Hepatocyte (in vitro differentiated cells): ENCODE data around the gene NCOA6. TPM values are rescaled to one million over a fixed set of nuclear protein-coding genes. Genes with fewer than 3 reads are reported as not detected.

Source experiments
- DNase-seq: peaks from one replicate; pipeline ENCODE4 v3.0.0-alpha.2; 2016; ENCODE audit warnings: low spot score
- H2AFZ ChIP-seq: fragments of 200-600 bp; sonication (generic); 2 replicates; pipeline ENCODE4 v1.6.0; 2016; ENCODE audit warnings: antibody characterized with exemption, mild to moderate bottlenecking
- H3K27ac ChIP-seq: fragments of 200-600 bp; sonication (generic); 2 replicates; pipeline ENCODE4 v1.5.1; 2016; ENCODE audit warnings: mild to moderate bottlenecking
- H3K27me3 ChIP-seq: fragments of 200-600 bp; sonication (generic); 2 replicates; pipeline ENCODE4 v1.6.1; 2016
- H3K36me3 ChIP-seq: fragments of 200-600 bp; sonication (generic); replicated peaks from 2 replicates; pipeline ENCODE4 v1.5.1; 2016; ENCODE audit warnings: low read depth; ENCODE audit not compliant: insufficient read depth
- H3K4me1 ChIP-seq: fragments of 200-600 bp; sonication (generic); 2 replicates; pipeline ENCODE4 v1.5.1; 2016; ENCODE audit warnings: mild to moderate bottlenecking, moderate library complexity; ENCODE audit not compliant: insufficient read depth
- H3K4me2 ChIP-seq: fragments of 200-600 bp; sonication (generic); 2 replicates; pipeline ENCODE4 v1.6.0; 2016
- H3K4me3 ChIP-seq: fragments of 200-600 bp; sonication (generic); 2 replicates; pipeline ENCODE4 v1.5.1; 2016; ENCODE audit warnings: mild to moderate bottlenecking
- H3K79me2 ChIP-seq: fragments of 200-600 bp; sonication (generic); 2 replicates; pipeline ENCODE4 v1.6.0; 2017; ENCODE audit warnings: mild to moderate bottlenecking
- H3K9me2 ChIP-seq: fragments of 200-600 bp; sonication (generic); replicated peaks from 2 replicates; pipeline ENCODE4 v1.6.0; 2017; ENCODE audit warnings: mild to moderate bottlenecking; ENCODE audit not compliant: insufficient read depth
- H3K9me3 ChIP-seq: fragments of 200-600 bp; sonication (generic); 2 replicates; pipeline ENCODE4 v1.5.1; 2016; ENCODE audit warnings: low read depth, mild to moderate bottlenecking
- H4K20me1 ChIP-seq: fragments of 200-600 bp; sonication (generic); 2 replicates; pipeline ENCODE4 v1.6.0; 2016; ENCODE audit warnings: mild to moderate bottlenecking; ENCODE audit not compliant: insufficient read depth, poor library complexity, severe bottlenecking
- EZH2 ChIP-seq: fragments of 200-600 bp; sonication (generic); IDR thresholded peaks from 2 replicates; pipeline ENCODE4 v1.6.1; 2016; ENCODE audit warnings: antibody characterized with exemption, mild to moderate bottlenecking, borderline replicate concordance
- EZH2phosphoT487 ChIP-seq: fragments of 200-600 bp; sonication (generic); IDR thresholded peaks from one replicate; pipeline ENCODE4 v1.6.1; 2018; ENCODE audit warnings: antibody characterized with exemption, mild to moderate bottlenecking, low read depth, moderate library complexity; ENCODE audit not compliant: unreplicated experiment, severe bottlenecking
- WGBS: methylation state at CpG from one replicate; pipeline ENCODE4 v1.1.6; 2016; ENCODE audit warnings: low lambda C conversion rate; ENCODE audit errors: missing lambda C conversion rate; 5-methylcytosine and 5-hydroxymethylcytosine counted together
- polyA plus RNA-seq: library from polyadenylated mRNA; unstranded; fragments of >200 nt; fragmentation: Nextera tagmentation; extraction: Ambion mirVana; gene quantifications from 2 replicates; pipeline ENCODE4 v1.2.1, GENCODE V29; 2016
- total RNA-seq: library from RNA; depleted of rRNA; stranded (reverse); fragments of >200 nt; gene quantifications from 2 replicates; pipeline ENCODE4 v1.2.3, GENCODE V29; 2014
- TF ChIP-seq, protein P1 (sequence below): fragments of 200-600 bp; sonication (generic); IDR thresholded peaks from 2 replicates; pipeline ENCODE4 v1.5.1; 2016; ENCODE audit warnings: antibody characterized with exemption, mild to moderate bottlenecking; ENCODE audit not compliant: poor library complexity

The NCOA6 gene
- total and polyA plus RNA-seq, 2 experiments from 2014 or later, result 11.6 to 23.5 TPM

DNA sequence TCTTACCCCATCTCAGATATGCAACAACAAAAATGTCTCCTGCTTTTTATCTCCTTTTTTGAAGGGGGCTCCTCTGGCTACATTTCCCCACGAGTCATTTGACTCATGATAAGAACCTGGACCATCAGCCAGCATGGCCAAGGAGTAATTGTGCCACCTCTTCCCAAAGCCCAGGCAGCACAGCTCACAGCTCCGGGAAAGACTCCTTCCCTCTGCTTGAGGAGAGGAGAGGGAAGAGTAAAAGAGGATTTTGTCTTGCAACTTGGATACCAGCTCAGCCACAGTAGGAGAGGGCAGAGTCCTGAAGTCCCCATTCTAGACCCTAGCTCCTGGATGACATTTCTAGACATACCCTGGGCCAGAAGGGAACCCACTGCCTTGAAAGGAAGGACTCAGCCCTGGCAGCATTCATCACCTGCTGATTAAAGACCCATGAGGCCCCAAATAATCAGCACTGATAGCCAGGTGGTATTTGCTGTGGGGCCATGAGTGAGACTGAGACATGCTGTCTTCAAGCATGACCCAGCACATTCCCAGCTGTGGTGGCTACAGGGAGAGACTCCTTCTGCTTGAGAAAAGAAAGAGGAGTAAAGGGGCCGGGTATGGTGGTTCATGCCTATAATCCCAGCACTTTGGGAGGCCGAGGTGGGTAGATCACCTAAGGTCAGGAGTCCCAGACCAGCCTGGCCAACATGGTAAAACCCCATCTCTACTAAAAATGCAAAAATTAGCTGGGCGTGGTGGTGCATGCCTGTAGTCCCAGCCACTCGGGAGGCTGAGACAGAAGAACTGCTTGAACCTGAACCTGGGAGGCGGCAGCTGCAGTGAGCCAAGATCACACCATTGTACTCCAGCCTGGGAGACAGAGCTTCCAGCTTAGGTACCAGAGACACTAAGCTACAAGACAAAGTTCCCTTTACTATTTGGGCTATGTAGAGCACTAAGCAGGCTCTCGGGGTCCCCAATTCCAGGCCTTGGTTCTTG, 28.1 kb downstream of the NCOA6 start:
- WGBS, result 88% methylated on average over 8 of the region's 8 CpGs
- no peak overlapping the region for H3K4me2 ChIP-seq
- DNase-seq, result no peak
- H4K20me1 ChIP-seq, result peaks cover 79% of the 10 kb centered on the region
- no peak overlapping the region for H3K27ac ChIP-seq
- no peak overlapping the region for H3K4me3 ChIP-seq
- H3K9me3 ChIP-seq, result no peaks in the 10 kb centered on the region
- H3K36me3 ChIP-seq, result no peaks in the 10 kb centered on the region
- H3K4me1 ChIP-seq, result no peaks in the 10 kb centered on the region
- H2AFZ ChIP-seq, result no peak overlapping the region
- TF ChIP-seq EZH2phosphoT487, result no peak
- TF ChIP-seq EZH2, result no peak
- TF ChIP-seq, protein P1, sequence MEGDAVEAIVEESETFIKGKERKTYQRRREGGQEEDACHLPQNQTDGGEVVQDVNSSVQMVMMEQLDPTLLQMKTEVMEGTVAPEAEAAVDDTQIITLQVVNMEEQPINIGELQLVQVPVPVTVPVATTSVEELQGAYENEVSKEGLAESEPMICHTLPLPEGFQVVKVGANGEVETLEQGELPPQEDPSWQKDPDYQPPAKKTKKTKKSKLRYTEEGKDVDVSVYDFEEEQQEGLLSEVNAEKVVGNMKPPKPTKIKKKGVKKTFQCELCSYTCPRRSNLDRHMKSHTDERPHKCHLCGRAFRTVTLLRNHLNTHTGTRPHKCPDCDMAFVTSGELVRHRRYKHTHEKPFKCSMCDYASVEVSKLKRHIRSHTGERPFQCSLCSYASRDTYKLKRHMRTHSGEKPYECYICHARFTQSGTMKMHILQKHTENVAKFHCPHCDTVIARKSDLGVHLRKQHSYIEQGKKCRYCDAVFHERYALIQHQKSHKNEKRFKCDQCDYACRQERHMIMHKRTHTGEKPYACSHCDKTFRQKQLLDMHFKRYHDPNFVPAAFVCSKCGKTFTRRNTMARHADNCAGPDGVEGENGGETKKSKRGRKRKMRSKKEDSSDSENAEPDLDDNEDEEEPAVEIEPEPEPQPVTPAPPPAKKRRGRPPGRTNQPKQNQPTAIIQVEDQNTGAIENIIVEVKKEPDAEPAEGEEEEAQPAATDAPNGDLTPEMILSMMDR, result no peak
- H3K27me3 ChIP-seq, result no peaks in the 10 kb centered on the region
- H3K79me2 ChIP-seq, result peaks cover 100% of the 10 kb centered on the region
- H3K9me2 ChIP-seq, result no peaks in the 10 kb centered on the region

DNA sequence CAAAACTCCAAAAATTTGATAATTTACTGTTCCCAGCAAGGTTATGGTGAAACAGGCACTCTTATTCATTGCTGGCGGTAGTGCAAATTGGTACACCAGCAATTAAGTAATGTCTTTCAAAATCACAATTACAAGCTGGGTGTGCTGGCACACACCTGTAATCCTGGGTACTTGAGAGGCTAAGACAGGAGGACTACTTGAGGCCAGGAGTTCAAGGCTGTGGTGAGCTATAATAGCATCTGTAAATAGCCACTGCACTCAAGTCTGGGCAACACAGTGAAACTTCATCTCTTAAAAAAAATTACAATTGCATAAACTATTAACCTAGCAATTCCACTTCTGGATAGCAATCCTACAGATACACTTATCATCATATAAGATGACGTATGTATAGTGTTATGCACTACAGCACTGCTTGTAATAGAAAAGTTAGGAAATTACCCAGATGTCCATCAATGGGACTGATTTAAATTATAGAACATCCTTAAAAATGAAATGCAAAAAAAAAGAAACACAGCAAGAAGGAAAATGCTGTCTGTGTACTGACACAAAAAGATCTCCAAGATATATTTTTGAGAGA, 31.4 kb downstream of the NCOA6 start:
- H3K36me3 ChIP-seq, result no peaks in the 10 kb centered on the region
- no peaks in the 10 kb centered on the region for H3K9me3 ChIP-seq
- no peaks in the 10 kb centered on the region for H3K27me3 ChIP-seq
- no peak overlapping the region for H3K4me3 ChIP-seq
- peaks cover 89% of the 10 kb centered on the region for H3K79me2 ChIP-seq
- no peak for TF ChIP-seq EZH2
- no peak for TF ChIP-seq EZH2phosphoT487
- TF ChIP-seq, protein P1, result no peak
- 89% methylated on average over 2 of the region's 2 CpGs for WGBS
- H3K27ac ChIP-seq, result no peak overlapping the region
- no peak overlapping the region for H2AFZ ChIP-seq
- peaks cover 64% of the 10 kb centered on the region for H4K20me1 ChIP-seq
- H3K4me1 ChIP-seq, result peaks cover 10% of the 10 kb centered on the region
- no peak for DNase-seq
- no peaks in the 10 kb centered on the region for H3K9me2 ChIP-seq
- H3K4me2 ChIP-seq, result no peak overlapping the region

DNA sequence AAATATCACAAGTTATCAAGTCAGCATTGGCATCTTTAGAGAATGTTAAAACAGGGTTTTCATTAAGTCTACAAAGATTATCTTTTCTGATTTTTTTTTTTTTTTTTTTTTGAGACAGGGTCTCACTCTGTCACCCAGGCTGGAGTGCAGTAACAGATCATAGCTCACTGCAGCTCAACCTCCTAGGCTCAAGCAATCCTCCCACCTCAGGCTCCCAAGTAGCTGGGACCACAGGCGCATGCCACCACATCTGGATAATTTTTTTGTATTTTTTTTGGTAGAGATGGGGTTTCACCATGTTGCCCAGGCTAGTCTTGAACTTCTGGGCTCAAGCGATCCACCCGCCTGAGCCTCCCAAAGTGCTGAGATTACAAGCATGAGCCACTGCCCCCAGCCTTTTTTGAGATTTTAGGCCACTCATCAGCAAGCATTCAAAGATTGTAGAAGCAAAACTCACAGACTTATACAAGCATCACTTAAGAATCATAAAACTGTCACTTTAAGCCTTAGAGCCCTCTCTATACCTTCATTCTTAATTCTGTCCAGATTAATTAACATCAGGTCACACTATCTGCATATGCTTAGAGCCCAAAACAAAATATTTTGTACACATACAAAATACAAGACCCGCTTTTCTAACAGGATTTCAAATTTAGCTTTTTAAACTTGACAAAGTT, 32.6 kb downstream of the NCOA6 start:
- 89% methylated on average over 4 of the region's 4 CpGs for WGBS
- H4K20me1 ChIP-seq, result peaks cover 51% of the 10 kb centered on the region
- no peak for DNase-seq
- H2AFZ ChIP-seq, result no peak overlapping the region
- no peaks in the 10 kb centered on the region for H3K9me3 ChIP-seq
- peaks cover 10% of the 10 kb centered on the region for H3K4me1 ChIP-seq
- no peaks in the 10 kb centered on the region for H3K27me3 ChIP-seq
- no peak overlapping the region for H3K27ac ChIP-seq
- no peak overlapping the region for H3K4me3 ChIP-seq
- no peaks in the 10 kb centered on the region for H3K36me3 ChIP-seq
- H3K4me2 ChIP-seq, result no peak overlapping the region
- H3K79me2 ChIP-seq, result peaks cover 78% of the 10 kb centered on the region
- no peaks in the 10 kb centered on the region for H3K9me2 ChIP-seq
- TF ChIP-seq, protein P1, result no peak
